Upper lobe of left lung (tissue), 6 donors: ENCODE results near the gene KCNJ15. TPM values are rescaled to one million over a fixed set of nuclear protein-coding genes. Genes with fewer than 3 reads are reported as not detected.
"Not testable (repeated sequence)": the region's sequence is repeated elsewhere in the genome, so short reads cannot be mapped to it uniquely, and the experiment has no call there.

Experiments
- ATAC-seq, 2 donors: fragments of 200-7000 bp; cut with Tn5 transposase; one replicate each; pipeline ENCODE4 v1.9.1; 2022; ENCODE audit warnings: mild to moderate bottlenecking in 2 of 2, moderate library complexity in 2 of 2; ENCODE audit not compliant: low FRiP score in 2 of 2
- DNase-seq, 2 donors: peaks; one replicate each; pipeline ENCODE4 v3.0.0-alpha.2; 2019 to 2020
- H3K27ac ChIP-seq, 4 donors: fragments of 200-600 bp; sonication (generic); one replicate each; pipeline ENCODE4 v1.5.1; 2016 to 2019
- H3K27me3 ChIP-seq, 4 donors: fragments of 200-600 bp; sonication (generic); one replicate each; pipeline ENCODE4 v1.5.1; 2017 to 2019
- H3K36me3 ChIP-seq, 4 donors: fragments of 200-600 bp; sonication (generic); one replicate each; pipeline ENCODE4 v1.5.1; 2016 to 2019
- H3K4me1 ChIP-seq, 4 donors: fragments of 200-600 bp; sonication (generic); one replicate each; pipeline ENCODE4 v1.5.1; 2018 to 2019
- H3K4me3 ChIP-seq, 4 donors: fragments of 200-600 bp; sonication (generic); one replicate each; pipeline ENCODE4 v1.5.1; 2017 to 2019; ENCODE audit warnings: mild to moderate bottlenecking in 2 of 4, moderate library complexity in 1 of 4
- H3K9me3 ChIP-seq, 4 donors: fragments of 200-600 bp; sonication (generic); one replicate each; pipeline ENCODE4 v1.5.1; 2018 to 2019
- CTCF ChIP-seq, 6 experiments: fragments of 450-650 bp in 4 of 6; fragments of 200-600 bp in 2 of 6; sonication (generic) in 2 of 6; IDR thresholded peaks; one replicate each; pipeline ENCODE4 v1.5.1; 2016 to 2019; ENCODE audit warnings: antibody characterized with exemption in 6 of 6
- EP300 ChIP-seq, 4 donors: sonication (generic); formaldehyde crosslinking; IDR thresholded peaks; one replicate each; pipeline ENCODE4 v1.5.1; 2017; ENCODE audit warnings: antibody characterized with exemption in 4 of 4, control low read depth in 2 of 4
- POLR2A ChIP-seq, 4 donors: fragments of 450-650 bp; IDR thresholded peaks; one replicate each; pipeline ENCODE4 v1.5.1; 2016 to 2017; ENCODE audit warnings: antibody characterized with exemption in 4 of 4, mild to moderate bottlenecking in 2 of 4
- POLR2AphosphoS5 ChIP-seq, 2 donors: sonication (generic); formaldehyde crosslinking; IDR thresholded peaks; one replicate each; pipeline ENCODE4 v1.5.1; 2017; ENCODE audit warnings: antibody characterized with exemption in 2 of 2
- WGBS, 2 donors: methylation state at CpG; one replicate each; pipeline ENCODE4 v1.1.5; 2017 to 2018; 5-methylcytosine and 5-hydroxymethylcytosine counted together
- total RNA-seq, 6 donors: library from RNA; depleted of rRNA in 4 of 6; stranded (reverse); fragments of >200 nt in 4 of 6; gene quantifications; one replicate each; pipeline versions ENCODE4 v1.1.0 to v1.2.1, GENCODE V29; 2016 to 2021
- donor health status: DM: no; HTN: no; CAD: no; lungs with moderate emphysema.
- donor health status: DM: no; HTN: yes; CAD: no; lungs with severe emphysema.

Gene KCNJ15
- total RNA-seq, 6 donors from 2014 or later, result 17.9 to 93.0 (median 48.6) TPM

DNA sequence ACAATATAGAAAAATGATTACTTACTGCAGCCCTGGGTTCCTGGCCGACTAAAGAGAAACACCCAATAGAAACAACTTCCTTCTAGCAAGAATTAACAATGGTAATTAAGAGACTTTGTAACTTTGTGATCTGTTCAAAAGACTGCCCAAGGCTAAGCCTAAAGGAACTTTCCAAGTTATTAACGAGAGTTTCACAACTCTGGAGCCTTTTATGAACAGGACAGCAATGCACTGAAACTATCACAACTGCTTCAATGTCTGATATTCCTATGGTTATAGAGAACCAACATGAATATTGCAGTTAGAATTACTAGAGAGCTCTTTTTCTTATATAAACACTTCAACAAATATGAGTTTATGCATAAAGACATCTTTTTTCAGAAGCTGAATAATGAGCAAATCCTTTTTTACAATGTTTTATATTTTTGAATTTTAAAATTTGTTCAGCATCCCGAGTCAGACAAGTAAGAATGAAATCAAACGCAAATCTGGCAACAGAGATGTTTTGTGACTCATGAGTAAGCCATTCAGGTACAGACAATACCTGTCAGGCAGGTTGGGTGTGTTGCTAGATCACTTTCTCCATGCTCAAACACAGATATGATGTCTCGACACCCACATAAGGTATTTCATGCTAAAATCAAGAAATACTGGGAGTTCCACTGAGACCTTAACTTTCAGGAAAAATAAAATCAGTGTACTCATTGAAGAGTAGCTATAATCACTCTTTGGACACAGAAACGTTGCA, 22.2 kb upstream of the KCNJ15 start:
- Histone ChIP-seq H3K36me3 (no peaks in the 10 kb centered on the region), H3K9me3 (peaks cover 5 to 13% (median 11%) of the 10 kb centered on the region in 4 donors), H3K27ac (peak overlapping the region in 1 of 4 donors; percentile 23), H3K27me3 (no peaks in the 10 kb centered on the region), H3K4me1 (peaks cover 0 to 8% (median 0%) of the 10 kb centered on the region in 4 donors), H3K4me3 (no peak overlapping the region)
- WGBS, 2 donors, result 54 to 56% methylated on average over 6 of the region's 6 CpGs
- DNase-seq, result peak in 1 of 2 donors; percentile 66
- no peak for ATAC-seq
- TF ChIP-seq POLR2A (IDR thresholded peaks at IDR 0.05) (no peak), EP300 (IDR thresholded peaks at IDR 0.05) (no peak), CTCF (IDR thresholded peaks at IDR 0.05) (no peak), POLR2AphosphoS5 (IDR thresholded peaks at IDR 0.05) (no peak)

DNA sequence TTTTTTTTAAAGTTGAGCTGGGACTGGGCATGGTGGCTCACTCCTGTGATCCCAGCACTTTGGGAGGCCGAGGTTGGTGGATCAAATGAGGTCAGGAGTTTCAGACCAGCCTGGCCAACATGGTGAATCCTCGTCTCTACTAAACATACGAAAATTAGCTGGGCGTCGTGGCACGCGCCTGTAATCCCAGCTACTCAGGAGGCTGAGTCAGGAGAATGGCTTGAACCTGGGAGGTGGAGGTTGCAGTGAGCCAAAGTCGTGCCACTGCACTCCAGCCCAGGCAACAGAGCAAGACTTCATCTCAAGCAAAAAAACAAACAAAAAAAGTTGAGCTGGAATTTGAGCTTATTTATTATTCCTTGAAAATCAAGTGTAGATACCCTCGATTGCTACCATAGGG, 21.5 kb upstream of the KCNJ15 start:
- H3K27me3 ChIP-seq, H3K4me3 ChIP-seq, ATAC-seq, DNase-seq, H3K36me3 ChIP-seq, H3K9me3 ChIP-seq, H3K4me1 ChIP-seq, H3K27ac ChIP-seq: not testable (repeated sequence)
- WGBS, 2 donors, result 85 to 90% methylated on average over 9 of the region's 9 CpGs

- Histone ChIP-seq H3K36me3 (no peaks in the 10 kb centered on the region), H3K9me3 (no peaks in the 10 kb centered on the region), H3K27me3 (no peaks in the 10 kb centered on the region), H3K4me3 (no peak overlapping the region), H3K4me1 (peaks cover 0 to 12% (median 3%) of the 10 kb centered on the region in 4 donors), H3K27ac (no peak overlapping the region)
- WGBS, 2 donors, result 70 to 73% methylated on average over 2 of the region's 2 CpGs
- no peak for DNase-seq
- TF ChIP-seq EP300 (IDR thresholded peaks at IDR 0.05), result no peak
- no peak for TF ChIP-seq POLR2A (IDR thresholded peaks at IDR 0.05)
- TF ChIP-seq CTCF (IDR thresholded peaks at IDR 0.05), result no peak
- no peak for TF ChIP-seq POLR2AphosphoS5 (IDR thresholded peaks at IDR 0.05)
- ATAC-seq, result no peak
These were observed 20.6 kb upstream of the KCNJ15 start for GRCh38 chr21:38236232-38236631.

DNA sequence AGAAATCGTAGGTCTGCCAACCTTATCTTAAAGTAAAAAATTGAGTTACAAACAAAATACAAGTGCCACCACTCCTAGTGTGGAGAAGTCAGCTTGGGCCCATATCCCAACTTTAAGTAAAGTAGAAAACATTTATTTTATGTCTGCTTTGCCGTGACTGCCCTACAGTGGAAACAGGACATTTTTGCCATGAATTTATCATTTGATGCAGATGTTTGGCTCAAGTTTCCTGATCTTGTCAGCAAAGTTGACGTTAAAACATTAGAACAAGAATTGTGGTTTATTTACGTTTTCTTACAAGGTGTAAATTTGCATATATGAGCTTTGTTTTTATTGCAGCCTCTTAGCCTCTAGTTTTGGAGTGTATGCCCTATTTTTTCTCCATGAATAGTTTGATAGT, 17.1 kb upstream of the KCNJ15 start:
- no peaks in the 10 kb centered on the region for H3K9me3 ChIP-seq
- ATAC-seq (no peak), DNase-seq (no peak)
- H3K36me3 ChIP-seq, result no peaks in the 10 kb centered on the region
- WGBS, 2 donors, result 65 to 69% methylated on average over 4 of the region's 4 CpGs
- TF ChIP-seq POLR2A (IDR thresholded peaks at IDR 0.05), result no peak
- TF ChIP-seq CTCF (IDR thresholded peaks at IDR 0.05), result no peak
- no peak overlapping the region for H3K4me3 ChIP-seq
- H3K27me3 ChIP-seq, result no peaks in the 10 kb centered on the region
- H3K27ac ChIP-seq, result no peak overlapping the region
- peaks cover 0 to 16% (median 9%) of the 10 kb centered on the region in 4 donors for H3K4me1 ChIP-seq

- peaks cover 2 to 17% (median 6%) of the 10 kb centered on the region in 4 donors for H3K4me1 ChIP-seq
- H3K27me3 ChIP-seq, result no peaks in the 10 kb centered on the region
- ATAC-seq, result no peak
- no peak for DNase-seq
- 38 to 43% methylated on average over 1 of the region's 1 CpG for WGBS, 2 donors
- TF ChIP-seq EP300 (IDR thresholded peaks at IDR 0.05), result no peak
- TF ChIP-seq CTCF (IDR thresholded peaks at IDR 0.05), result no peak
- TF ChIP-seq POLR2A (IDR thresholded peaks at IDR 0.05), result no peak
- TF ChIP-seq POLR2AphosphoS5 (IDR thresholded peaks at IDR 0.05), result no peak
- no peak overlapping the region for H3K27ac ChIP-seq
- H3K36me3 ChIP-seq, result no peaks in the 10 kb centered on the region
- H3K9me3 ChIP-seq, result no peaks in the 10 kb centered on the region
- no peak overlapping the region for H3K4me3 ChIP-seq
These were observed 16.7 kb upstream of the KCNJ15 start for GRCh38 chr21:38240129-38240528.
